ENCODE results near the gene EFNA5.

DNA sequence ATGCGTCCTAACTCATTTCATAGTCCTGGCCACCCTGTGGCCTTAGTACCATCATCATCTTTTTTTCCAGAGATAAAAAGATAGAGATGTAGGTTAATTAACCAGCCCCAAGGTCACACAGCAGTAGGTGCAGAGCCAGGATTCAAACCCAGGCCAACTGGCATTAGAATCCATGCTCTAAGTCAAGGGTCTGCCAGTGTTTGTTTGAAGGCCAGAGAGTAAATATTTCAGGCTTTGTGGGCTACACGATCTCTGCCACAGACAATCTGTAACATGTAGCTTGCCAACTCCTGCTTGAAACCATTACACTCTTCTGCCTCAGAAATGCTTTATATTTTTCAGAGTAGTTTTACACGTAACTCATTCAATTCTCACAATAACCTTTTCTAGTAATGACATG lies 119.6 kb downstream of the EFNA5 start:
- TF ChIP-seq CTCF (IDR thresholded peaks at IDR 0.05) = no peak
- TF ChIP-seq EP300 (IDR thresholded peaks at IDR 0.05) = no peak
- TF ChIP-seq POLR2AphosphoS5 (IDR thresholded peaks at IDR 0.05) = no peak

Data from suprapubic skin (tissue), 4 donors.